MM.1S (cell line): ENCODE measurements around the gene DIS3L2.
A peak's percentile ranks its signal among the peaks of the same experiment; 100 is the strongest.
"Not testable (repeated sequence)": the region's sequence is repeated elsewhere in the genome, so short reads cannot be mapped to it uniquely, and the experiment has no call there.

Source experiments
- DNase-seq: peaks from one replicate; pipeline ENCODE4 v3.0.0-alpha.2; 2015
- H2AFZ ChIP-seq: fragments of 300-600 bp; sonication (generic); 2 replicates; pipeline ENCODE4 v1.6.0; 2016; ENCODE audit warnings: antibody characterized with exemption, low read length
- H3F3A ChIP-seq: fragments of 300-600 bp; sonication (generic); 2 replicates; pipeline ENCODE4 v1.6.1; 2016; ENCODE audit warnings: mild to moderate bottlenecking, antibody characterized with exemption, low read length, moderate library complexity, mixed read lengths; ENCODE audit not compliant: insufficient read depth
- H3K27ac ChIP-seq: fragments of 300-600 bp; sonication (generic); 2 replicates; pipeline ENCODE4 v1.5.1; 2016; ENCODE audit warnings: mild to moderate bottlenecking, low read length
- H3K27me3 ChIP-seq: fragments of 300-600 bp; sonication (generic); replicated peaks from 2 replicates; pipeline ENCODE4 v1.6.0; 2016; ENCODE audit warnings: low read length; ENCODE audit not compliant: insufficient read depth
- H3K36me3 ChIP-seq: fragments of 300-600 bp; sonication (generic); replicated peaks from 2 replicates; pipeline ENCODE4 v1.6.1; 2016; ENCODE audit warnings: mild to moderate bottlenecking, low read length, mixed read lengths; ENCODE audit not compliant: insufficient read depth
- H3K4me1 ChIP-seq: fragments of 300-600 bp; sonication (generic); 2 replicates; pipeline ENCODE4 v1.6.1; 2016; ENCODE audit warnings: low read length, mixed read lengths
- H3K4me2 ChIP-seq: fragments of 300-600 bp; sonication (generic); 2 replicates; pipeline ENCODE4 v1.6.0; 2016; ENCODE audit warnings: low read depth, low read length
- H3K4me3 ChIP-seq: fragments of 300-600 bp; sonication (generic); 2 replicates; pipeline ENCODE4 v1.5.1; 2016; ENCODE audit warnings: low read length, mixed read lengths
- H3K79me2 ChIP-seq: fragments of 300-600 bp; sonication (generic); 2 replicates; pipeline ENCODE4 v1.6.1; 2016; ENCODE audit warnings: mixed run types, low read length, mixed read lengths
- H3K9ac ChIP-seq: fragments of 300-600 bp; sonication (generic); 2 replicates; pipeline ENCODE4 v1.6.1; 2016; ENCODE audit warnings: low read length, mixed read lengths
- H3K9me2 ChIP-seq: fragments of 300-600 bp; sonication (generic); replicated peaks from 2 replicates; pipeline ENCODE4 v1.6.1; 2016; ENCODE audit warnings: mild to moderate bottlenecking, low read length, mixed read lengths; ENCODE audit not compliant: insufficient read depth
- H3K9me3 ChIP-seq: fragments of 300-600 bp; sonication (generic); replicated peaks from 2 replicates; pipeline ENCODE4 v1.6.1; 2016; ENCODE audit warnings: mild to moderate bottlenecking, low read length, mixed read lengths; ENCODE audit not compliant: insufficient read depth
- H4K20me1 ChIP-seq: fragments of 300-600 bp; sonication (generic); 2 replicates; pipeline ENCODE4 v1.6.1; 2016; ENCODE audit warnings: mild to moderate bottlenecking, low read length, moderate library complexity, mixed read lengths; ENCODE audit not compliant: insufficient read depth
- CTCF ChIP-seq: fragments of 300-600 bp; sonication (generic); IDR thresholded peaks from 2 replicates; pipeline ENCODE4 v1.5.1; 2016; ENCODE audit warnings: antibody characterized with exemption, low read length, mixed read lengths
- EZH2 ChIP-seq: fragments of 300-600 bp; sonication (generic); optimal IDR thresholded peaks from 2 replicates; pipeline ENCODE3; 2017; ENCODE audit warnings: low read depth, mild to moderate bottlenecking, antibody characterized with exemption, low read length, mixed read lengths
- EZH2phosphoT487 ChIP-seq: fragments of 300-600 bp; sonication (generic); IDR thresholded peaks from 2 replicates; pipeline ENCODE4 v1.6.1; 2018; ENCODE audit warnings: antibody characterized with exemption, low read length

The DIS3L2 gene

GRCh38 chr2:232365621-232366321, 404.3 kb downstream of the DIS3L2 start:
- Histone ChIP-seq H3K9me3 (no peaks in the 10 kb centered on the region), H3F3A (peaks cover 22% of the 10 kb centered on the region), H3K4me2 (no peak overlapping the region), H3K79me2 (no peaks in the 10 kb centered on the region), H3K27me3 (no peaks in the 10 kb centered on the region), H3K36me3 (no peaks in the 10 kb centered on the region), H2AFZ (no peak overlapping the region), H3K9ac (no peak overlapping the region), H3K27ac (no peak overlapping the region), H3K9me2 (no peaks in the 10 kb centered on the region), H3K4me1 (peaks cover 30% of the 10 kb centered on the region), H4K20me1 (no peaks in the 10 kb centered on the region), H3K4me3 (no peak overlapping the region)
- TF ChIP-seq EZH2phosphoT487 (no peak), EZH2 (no peak), CTCF (peak; percentile 39)
- peak; percentile 41 for DNase-seq

GRCh38 chr2:232366461-232366860, 404.9 kb downstream of the DIS3L2 start:
- not testable (repeated sequence) for DNase-seq, H3K9me2 ChIP-seq
- peaks cover 30% of the 10 kb centered on the region for H3K4me1 ChIP-seq

GRCh38 chr2:232367016-232367415, 405.5 kb downstream of the DIS3L2 start:
- TF ChIP-seq EZH2phosphoT487 (no peak), CTCF (no peak), EZH2 (no peak)
- H3F3A ChIP-seq: peaks cover 22% of the 10 kb centered on the region
- H3K36me3 ChIP-seq: no peaks in the 10 kb centered on the region
- H3K27ac ChIP-seq: no peak overlapping the region
- H3K4me2 ChIP-seq: no peak overlapping the region
- H3K9ac ChIP-seq: no peak overlapping the region
- no peaks in the 10 kb centered on the region for H4K20me1 ChIP-seq
- peaks cover 24% of the 10 kb centered on the region for H3K4me1 ChIP-seq
- H3K9me2 ChIP-seq: no peaks in the 10 kb centered on the region
- no peak for DNase-seq
- H2AFZ ChIP-seq: no peak overlapping the region
- no peak overlapping the region for H3K4me3 ChIP-seq
- no peaks in the 10 kb centered on the region for H3K9me3 ChIP-seq
- no peaks in the 10 kb centered on the region for H3K79me2 ChIP-seq
- H3K27me3 ChIP-seq: no peaks in the 10 kb centered on the region

More at GRCh38 chr2:232366461-232366860, 404.9 kb downstream of the DIS3L2 start:
- not testable (repeated sequence) for H2AFZ ChIP-seq, H3K9me3 ChIP-seq, H3K27ac ChIP-seq, H3K9ac ChIP-seq, H3K4me3 ChIP-seq, H3K4me2 ChIP-seq, H4K20me1 ChIP-seq, H3K27me3 ChIP-seq, H3K79me2 ChIP-seq, H3K36me3 ChIP-seq
- peaks cover 22% of the 10 kb centered on the region for H3F3A ChIP-seq

GRCh38 chr2:232367591-232368233, 406.2 kb downstream of the DIS3L2 start:
- Histone ChIP-seq H3K9me3 (no peaks in the 10 kb centered on the region), H3K36me3 (no peaks in the 10 kb centered on the region), H3K27ac (no peak overlapping the region), H4K20me1 (no peaks in the 10 kb centered on the region), H3K9ac (no peak overlapping the region), H2AFZ (no peak overlapping the region), H3K27me3 (no peaks in the 10 kb centered on the region), H3F3A (peaks cover 16% of the 10 kb centered on the region), H3K9me2 (no peaks in the 10 kb centered on the region), H3K79me2 (no peaks in the 10 kb centered on the region), H3K4me3 (no peak overlapping the region), H3K4me2 (no peak overlapping the region), H3K4me1 (peaks cover 17% of the 10 kb centered on the region)
- DNase-seq: no peak
- TF ChIP-seq CTCF (peak; percentile 24; the same call in 1 of the 2 replicates), EZH2phosphoT487 (no peak)
